GM12892 (cell line): Measurements from ENCODE around the gene LSM7.

ENCODE experiments used
- DNase-seq: peaks from one replicate; pipeline ENCODE4 v3.0.0; 2011; ENCODE audit not compliant: insufficient read length
- FAIRE-seq: peaks from 2 replicates; lab custom pipeline; 2011; peaks lifted over from hg19 to GRCh38; lab: Jason Lieb, UNC
- POLR2A ChIP-seq: IDR thresholded peaks from 2 replicates; pipeline ENCODE4 v1.6.1; 2011; ENCODE audit warnings: low read depth, low read length, control low read depth
- POLR2AphosphoS5 ChIP-seq: IDR thresholded peaks from 2 replicates; pipeline ENCODE4 v1.6.1; 2011; ENCODE audit warnings: low read depth, low read length, control low read depth
- TAF1 ChIP-seq: IDR thresholded peaks from 2 replicates; pipeline ENCODE4 v1.6.1; 2011; ENCODE audit warnings: low read depth, mild to moderate bottlenecking, control low read depth, low read length, borderline replicate concordance

LSM7 gene

DNA sequence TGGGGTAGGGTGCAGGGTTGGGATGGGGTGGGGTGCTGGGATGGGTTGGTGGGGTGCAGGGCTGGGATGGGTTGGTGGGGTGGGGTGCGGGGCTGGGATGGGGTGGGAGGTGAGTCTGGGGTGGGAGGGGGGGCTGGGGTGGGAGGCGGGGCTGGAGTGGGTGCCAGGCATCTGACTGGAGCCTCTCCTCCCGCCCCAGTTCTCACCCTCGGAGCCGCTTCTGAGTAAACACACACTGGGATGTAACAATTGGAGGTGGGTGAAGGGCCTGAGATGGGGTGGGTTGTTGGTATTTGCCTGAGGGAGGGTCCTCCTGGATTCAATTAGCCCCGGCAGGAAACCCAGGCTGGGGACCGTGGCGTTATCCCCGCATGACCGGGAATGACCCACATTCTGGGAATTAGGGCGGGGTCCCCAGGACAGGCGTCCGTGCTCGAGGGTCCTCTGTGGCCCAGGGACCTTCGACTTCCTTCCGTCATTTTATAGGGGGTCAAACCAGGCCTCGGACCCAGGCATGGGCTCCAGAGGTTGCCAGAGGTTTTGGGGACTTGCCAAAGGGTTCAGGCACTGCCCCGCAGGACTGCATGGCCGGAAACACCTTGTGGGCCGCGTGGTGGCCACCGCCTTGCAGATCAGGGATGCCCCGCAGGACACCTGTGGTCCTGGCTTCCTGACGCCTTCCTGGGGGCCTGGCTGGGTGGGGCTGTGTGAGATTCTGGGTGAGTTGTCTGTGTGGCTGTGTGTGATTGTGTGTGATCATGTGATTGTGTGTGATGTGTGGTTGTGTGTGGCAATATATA, 33.1 kb upstream of the LSM7 start:
- TF ChIP-seq POLR2A (no peak), POLR2AphosphoS5 (no peak), TAF1 (no peak)
- DNase-seq (no peak), FAIRE-seq (no peak)

- FAIRE-seq (no peak), DNase-seq (no peak)
- TF ChIP-seq POLR2AphosphoS5 (no peak), POLR2A (no peak), TAF1 (no peak)
Measured at GRCh38 chr19:2360833-2361232, 32.4 kb upstream of the LSM7 start.

DNA sequence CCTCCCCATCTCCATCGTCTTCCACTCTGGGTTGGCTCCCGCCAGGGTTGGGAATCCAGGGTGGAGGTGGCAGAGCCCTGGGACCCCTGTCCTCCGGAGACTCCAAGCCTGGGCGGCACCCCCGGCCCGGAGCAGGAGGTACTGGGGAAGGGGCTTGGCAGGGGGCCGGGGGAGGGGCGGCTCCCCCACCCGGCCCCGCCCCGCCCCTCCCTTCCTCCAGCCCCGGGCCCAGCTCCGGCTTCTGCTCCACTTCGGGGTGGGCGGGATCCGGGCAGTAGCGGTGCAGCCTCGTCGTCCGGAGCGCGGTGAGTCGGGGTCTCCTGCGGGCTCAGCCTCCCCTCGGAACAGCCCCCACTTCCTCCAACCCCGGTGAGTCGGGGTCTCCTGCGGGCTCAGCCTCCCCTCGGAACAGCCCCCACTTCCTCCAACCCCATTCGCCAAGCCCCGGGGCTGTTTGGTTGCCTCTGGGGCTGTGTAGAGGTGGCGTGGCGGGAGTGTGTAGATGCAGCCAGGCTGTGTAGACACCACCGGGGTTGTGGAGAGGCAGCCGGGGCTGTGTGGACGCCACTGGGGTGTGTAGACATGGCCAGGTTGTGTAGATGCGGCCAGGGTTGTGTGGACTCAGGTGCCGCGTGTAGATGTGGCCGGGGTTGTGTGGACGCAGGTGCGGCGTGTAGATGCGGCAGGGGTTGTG, 31.8 kb upstream of the LSM7 start, which contains the start of gene TMPRSS9:
Gene TMPRSS9, plus strand, starts transcription at position 274 of the 694 bp plus-strand sequence. CDS start 29,521 bp downstream, outside the sequence.
- TF ChIP-seq TAF1 = no peak
- no peak for TF ChIP-seq POLR2AphosphoS5
- no peak for TF ChIP-seq POLR2A
- DNase-seq (no peak), FAIRE-seq (no peak)

DNA sequence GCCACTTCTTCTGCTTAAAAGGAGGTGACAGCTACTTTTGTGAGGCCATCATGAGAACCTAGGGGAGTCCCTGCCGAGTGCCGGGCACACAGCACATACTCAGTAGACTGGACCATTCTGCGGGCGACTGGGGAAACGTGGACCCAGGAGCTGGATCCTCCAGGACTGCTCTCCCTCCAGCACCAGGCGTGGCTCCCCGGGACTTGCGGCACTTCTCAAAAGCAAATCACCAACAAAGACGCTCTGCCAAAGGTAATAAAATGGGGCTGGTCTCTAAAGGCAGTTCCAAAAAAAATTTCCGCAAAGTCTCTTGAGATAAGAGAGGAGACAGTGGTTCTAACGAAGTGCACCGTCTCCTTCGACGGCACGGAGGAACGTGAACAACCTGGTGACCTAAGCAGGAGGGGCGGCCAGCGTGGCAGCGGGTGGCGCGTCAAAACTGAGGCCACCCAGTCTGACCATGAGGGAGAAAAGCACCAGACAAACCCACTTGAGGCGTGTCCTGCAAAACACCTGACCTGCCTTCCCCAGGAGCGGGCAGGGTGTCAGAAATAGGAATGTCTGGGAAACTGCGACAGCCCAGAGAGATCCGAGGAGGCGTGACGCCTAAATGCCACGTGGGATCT, 30.3 kb upstream of the LSM7 start:
- TF ChIP-seq TAF1 (no peak), POLR2AphosphoS5 (no peak), POLR2A (no peak)
- FAIRE-seq = no peak
- DNase-seq = no peak

- FAIRE-seq (no peak), DNase-seq (no peak)
- TF ChIP-seq POLR2AphosphoS5 = no peak
- TF ChIP-seq TAF1 = no peak
- no peak for TF ChIP-seq POLR2A
Measured at GRCh38 chr19:2357279-2358206, 29.2 kb upstream of the LSM7 start.

DNA sequence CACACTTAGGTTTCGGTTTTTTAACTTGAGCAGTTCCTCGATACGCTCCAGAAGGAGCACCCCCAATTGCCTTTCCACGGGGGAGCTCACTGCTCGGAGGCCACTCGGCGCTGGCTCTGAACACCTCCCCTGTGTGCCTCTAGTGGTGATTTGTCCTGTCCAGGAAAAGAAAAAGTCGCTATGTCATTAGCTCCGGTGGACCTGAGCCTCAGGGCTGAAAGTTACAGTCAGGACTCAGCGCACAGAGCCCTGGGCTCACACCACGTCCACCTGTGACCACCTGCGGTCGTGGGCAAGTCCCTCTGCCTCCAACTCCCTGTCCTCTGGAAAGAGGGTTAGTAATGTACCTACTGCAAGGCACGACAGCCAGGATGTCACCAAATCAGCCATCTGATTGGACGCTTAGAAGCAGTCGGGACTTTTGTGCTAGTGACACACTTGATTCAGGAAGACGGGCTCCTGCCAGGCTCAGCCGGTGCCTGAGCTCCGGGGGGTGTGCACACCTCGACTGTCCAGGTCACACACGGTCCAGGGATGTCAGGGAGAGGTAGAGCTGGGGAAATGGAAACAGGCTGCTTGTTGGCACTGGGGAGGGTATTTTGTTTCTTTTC, 27.8 kb upstream of the LSM7 start:
- FAIRE-seq (no peak), DNase-seq (no peak)

GRCh38 chr19:2355168-2356035, 27.0 kb upstream of the LSM7 start:
- DNase-seq (no peak), FAIRE-seq (no peak)
- TF ChIP-seq POLR2A (no peak), POLR2AphosphoS5 (no peak), TAF1 (no peak)

More for the DNA sequence above, 27.8 kb upstream of the LSM7 start:
- TF ChIP-seq POLR2AphosphoS5 (no peak), POLR2A (no peak), TAF1 (no peak)

- no peak for TF ChIP-seq POLR2AphosphoS5
- no peak for TF ChIP-seq TAF1
- TF ChIP-seq POLR2A = no peak
- DNase-seq = no peak
- FAIRE-seq = no peak
Measured at GRCh38 chr19:2354670-2355069, 26.3 kb upstream of the LSM7 start.

DNA sequence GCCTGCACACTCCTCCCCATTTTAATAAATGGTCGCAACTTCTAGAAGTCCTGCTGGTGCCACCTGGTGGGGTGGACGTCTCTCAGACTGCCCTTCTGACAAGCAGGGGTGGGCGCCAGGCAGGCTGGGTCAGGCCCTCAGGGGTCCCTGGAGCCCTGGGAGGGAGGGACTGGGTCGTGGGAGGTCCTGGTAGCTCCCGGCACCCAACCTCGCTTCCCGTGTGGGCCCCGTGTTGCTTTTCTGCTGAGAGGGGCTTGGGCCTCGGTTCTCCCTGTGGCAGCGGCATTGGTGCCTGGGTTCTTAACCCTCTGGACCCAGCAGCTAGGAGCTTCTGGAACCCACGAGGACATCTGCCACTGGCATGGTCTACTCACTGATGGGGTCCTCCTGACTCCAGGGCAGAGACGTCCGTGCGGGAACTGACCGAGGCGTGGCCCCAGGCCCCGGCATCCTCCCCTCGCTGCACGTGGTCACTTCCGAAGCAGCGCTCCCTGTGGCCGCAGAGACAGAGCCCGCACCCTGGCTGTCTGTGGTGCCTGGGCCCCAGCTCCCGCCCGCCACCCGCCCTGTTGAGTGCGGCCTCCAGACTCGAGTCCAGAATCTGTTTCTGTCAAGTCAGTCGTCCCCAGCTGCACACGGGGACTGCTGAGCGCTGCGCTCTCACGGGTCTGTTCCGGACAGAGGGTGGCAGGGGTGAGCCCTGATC, 25.7 kb upstream of the LSM7 start:
- no peak for FAIRE-seq
- TF ChIP-seq POLR2A = no peak
- no peak for TF ChIP-seq TAF1
- no peak for TF ChIP-seq POLR2AphosphoS5
- DNase-seq = no peak
